Measurements from ENCODE around the gene ZC3H12A. TPM values are rescaled to one million over a fixed set of nuclear protein-coding genes. Genes with fewer than 3 reads are reported as not detected.
"Not testable (repeated sequence)": the region's sequence is repeated elsewhere in the genome, so short reads cannot be mapped to it uniquely, and the experiment has no call there.

ZC3H12A gene
- polyA plus RNA-seq, 2 of the 4 experiments (the other 2 are of a cell fraction): 16.3 to 23.1 TPM

DNA sequence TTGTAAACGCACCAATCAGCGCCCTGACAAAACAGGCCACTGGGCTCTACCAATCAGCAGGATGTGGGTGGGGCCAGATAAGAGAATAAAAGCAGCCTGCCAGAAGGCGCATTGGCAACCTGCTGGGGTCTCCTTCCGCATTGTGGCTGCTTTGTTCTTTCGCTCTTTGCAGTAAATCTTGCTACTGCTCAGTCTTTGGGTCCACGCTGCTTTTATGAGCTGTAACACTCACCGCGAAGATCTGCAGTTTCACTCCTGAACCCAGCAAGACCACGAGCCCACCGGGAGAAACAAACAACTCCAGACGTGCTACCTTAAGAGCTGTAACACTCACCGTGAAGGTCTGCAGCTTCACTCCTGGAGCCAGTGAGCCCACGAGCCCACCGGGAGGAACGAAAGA lies 44.5 kb downstream of the ZC3H12A start:
- H3K4me3 ChIP-seq; FAIRE-seq; DNase-seq (ENCODE audit: low read depth in 1 of 2, low spot score in 1 of 2); H3K4me1 ChIP-seq; H3K4me2 ChIP-seq; H3K27ac ChIP-seq; ATAC-seq; H3K9me3 ChIP-seq; POLR2A ChIA-PET: not testable (repeated sequence)
- WGBS (ENCODE audit: missing lambda C conversion rate): 92% methylated on average over 15 of the region's 15 CpGs
- CTCF ChIA-PET: interaction anchor here (0.8 to 1.4 kb wide), 2 partner anchors 31 to 1300 kb away, joined by 3 read pairs; no protein-coding TSS in a partner anchor

DNA sequence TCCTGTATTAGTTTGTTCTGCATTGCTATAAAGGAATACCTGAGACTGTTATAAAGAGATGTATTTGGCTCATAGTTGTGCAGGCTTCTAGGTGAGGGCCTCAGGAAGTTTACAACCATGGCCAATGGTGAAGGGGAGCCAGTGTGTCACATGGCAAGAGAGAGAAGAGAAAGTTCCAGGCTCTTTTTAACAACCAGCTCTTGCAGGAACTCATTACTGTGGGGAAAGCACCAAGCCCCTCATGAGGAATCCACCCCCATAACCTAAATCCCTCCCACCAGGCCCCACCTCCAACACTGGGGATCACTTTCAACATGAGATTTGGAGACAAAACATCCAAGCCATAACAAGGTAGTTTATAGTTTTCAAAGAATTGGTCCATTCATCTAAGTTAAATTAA lies 45.2 kb downstream of the ZC3H12A start:
- TF ChIP-seq HOXB5 (CRISPR knock-in tag; IDR thresholded peaks at IDR 0.05): no peak
- TF ChIP-seq PHF8 (IDR thresholded peaks at IDR 0.05; ENCODE audit: borderline replicate concordance, low read depth): no peak
- TF ChIP-seq, protein P1, sequence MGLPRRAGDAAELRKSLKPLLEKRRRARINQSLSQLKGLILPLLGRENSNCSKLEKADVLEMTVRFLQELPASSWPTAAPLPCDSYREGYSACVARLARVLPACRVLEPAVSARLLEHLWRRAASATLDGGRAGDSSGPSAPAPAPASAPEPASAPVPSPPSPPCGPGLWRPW (IDR thresholded peaks at IDR 0.05): no peak
- no peak for TF ChIP-seq RNF2 (IDR thresholded peaks at IDR 0.05; ENCODE audit: borderline replicate concordance, low read depth)
- no peak for TF ChIP-seq BHLHE40 (IDR thresholded peaks at IDR 0.05; ENCODE audit: low read depth, low read length)
- TF ChIP-seq HOXB13 (CRISPR knock-in tag; IDR thresholded peaks at IDR 0.05; ENCODE audit: low read depth): no peak
- TF ChIP-seq, protein P2, sequence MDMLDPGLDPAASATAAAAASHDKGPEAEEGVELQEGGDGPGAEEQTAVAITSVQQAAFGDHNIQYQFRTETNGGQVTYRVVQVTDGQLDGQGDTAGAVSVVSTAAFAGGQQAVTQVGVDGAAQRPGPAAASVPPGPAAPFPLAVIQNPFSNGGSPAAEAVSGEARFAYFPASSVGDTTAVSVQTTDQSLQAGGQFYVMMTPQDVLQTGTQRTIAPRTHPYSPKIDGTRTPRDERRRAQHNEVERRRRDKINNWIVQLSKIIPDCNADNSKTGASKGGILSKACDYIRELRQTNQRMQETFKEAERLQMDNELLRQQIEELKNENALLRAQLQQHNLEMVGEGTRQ (IDR thresholded peaks at IDR 0.05): no peak
- no peak for TF ChIP-seq NPAS2 (CRISPR knock-in tag; IDR thresholded peaks at IDR 0.05; ENCODE audit: borderline replicate concordance)
- TF ChIP-seq MAFK (IDR thresholded peaks at IDR 0.05; ENCODE audit: partially characterized antibody): no peak
- TF ChIP-seq, protein P3, sequence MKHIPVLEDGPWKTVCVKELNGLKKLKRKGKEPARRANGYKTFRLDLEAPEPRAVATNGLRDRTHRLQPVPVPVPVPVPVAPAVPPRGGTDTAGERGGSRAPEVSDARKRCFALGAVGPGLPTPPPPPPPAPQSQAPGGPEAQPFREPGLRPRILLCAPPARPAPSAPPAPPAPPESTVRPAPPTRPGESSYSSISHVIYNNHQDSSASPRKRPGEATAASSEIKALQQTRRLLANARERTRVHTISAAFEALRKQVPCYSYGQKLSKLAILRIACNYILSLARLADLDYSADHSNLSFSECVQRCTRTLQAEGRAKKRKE (CRISPR knock-in tag; IDR thresholded peaks at IDR 0.05; ENCODE audit: low read depth): no peak
- TF ChIP-seq KDM5A (IDR thresholded peaks at IDR 0.05): no peak
- TF ChIP-seq GATA3 (IDR thresholded peaks at IDR 0.05; ENCODE audit: borderline replicate concordance): no peak
- CTCF ChIA-PET: interaction anchor here (0.8 to 2.0 kb wide), 3 partner anchors 11 to 1299 kb away, joined by 3 to 4 read pairs (median 3); no protein-coding TSS in a partner anchor
- POLR2A ChIA-PET: no interaction called here
- Histone ChIP-seq H3K4me3 (no peak overlapping the region), H3K27ac (no peak overlapping the region), H3K4me1 (no peaks in the 10 kb centered on the region), H3K4me2 (no peak overlapping the region), H3K9me3 (no peaks in the 10 kb centered on the region)
- FAIRE-seq (no peak), ATAC-seq (no peak), DNase-seq (ENCODE audit: low read depth in 1 of 2, low spot score in 1 of 2) (no peak)

DNA sequence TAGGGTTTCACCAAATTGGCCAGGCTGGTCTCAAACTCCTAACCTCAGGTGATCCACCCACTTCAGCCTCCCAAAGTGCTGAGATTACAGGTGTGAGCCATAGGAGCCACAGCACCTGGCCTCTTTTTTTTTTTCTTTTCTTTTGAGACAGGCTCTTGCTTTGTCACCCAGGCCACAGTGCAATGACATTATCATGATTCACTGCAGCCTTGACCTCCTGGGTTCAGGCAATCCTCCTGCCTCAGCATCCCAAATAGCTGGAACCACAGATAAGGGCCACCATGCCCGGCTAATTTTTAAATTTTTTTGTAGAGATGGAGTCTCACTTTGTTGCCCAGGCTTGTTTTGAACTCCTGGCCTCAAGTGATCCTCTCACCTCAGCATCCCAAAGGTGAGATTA lies 55.5 kb downstream of the ZC3H12A start:
- 82% methylated on average over 1 of the region's 1 CpG for WGBS (ENCODE audit: missing lambda C conversion rate)
- H3K4me1 ChIP-seq: peaks cover 15% of the 10 kb centered on the region

DNA sequence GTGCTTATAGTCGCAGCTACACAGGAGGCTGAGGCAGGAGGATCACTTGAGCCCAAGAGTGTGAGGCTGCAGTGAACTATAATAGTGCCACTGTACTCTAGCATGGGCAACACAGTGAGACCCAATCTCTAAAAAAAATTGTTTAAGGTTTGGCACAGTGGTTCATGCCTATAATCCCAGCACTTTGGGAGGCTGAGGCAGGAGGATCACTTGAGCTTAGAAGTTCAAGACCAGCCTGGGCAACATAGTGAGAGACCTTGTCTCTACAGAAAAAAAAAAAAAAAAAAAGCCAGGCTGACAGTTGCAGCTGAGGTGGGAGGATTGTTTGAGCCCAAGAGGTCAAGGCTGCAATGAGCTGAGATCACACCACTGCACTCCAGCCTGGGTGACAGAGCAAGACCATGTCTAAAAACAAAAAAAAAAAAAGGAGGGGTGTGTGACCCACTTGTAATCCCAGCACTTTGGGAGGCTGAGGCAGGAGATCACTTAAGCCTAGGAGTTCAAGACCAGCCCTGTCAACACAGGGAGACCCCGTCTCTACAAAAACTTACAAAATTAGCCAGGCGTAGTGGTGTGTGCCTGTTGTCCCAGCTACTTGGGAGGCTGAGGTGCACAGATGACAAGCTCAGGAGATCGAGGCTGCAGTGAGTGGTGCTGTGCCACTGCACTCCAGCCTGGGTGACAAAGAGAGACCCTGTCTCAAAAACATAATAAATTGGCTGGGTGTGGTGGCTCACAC lies 58.2 kb downstream of the ZC3H12A start:
- H3K9me3 ChIP-seq; DNase-seq (ENCODE audit: low read depth in 1 of 2, low spot score in 1 of 2); ATAC-seq; FAIRE-seq; H3K4me2 ChIP-seq; H3K4me3 ChIP-seq; POLR2A ChIA-PET: not testable (repeated sequence)
- CTCF ChIA-PET: interaction anchor here (0.6 to 2.6 kb wide), 4 partner anchors 18 to 1315 kb away, joined by 3 to 12 read pairs (median 4); partner anchors contain the start of gene MEAF6
- WGBS (ENCODE audit: missing lambda C conversion rate): 93% methylated on average over 4 of the region's 4 CpGs
- peak overlapping the region; percentile 49 to 74; a peak in 2 of 6 replicates for H3K27ac ChIP-seq
- peaks cover 35% of the 10 kb centered on the region for H3K4me1 ChIP-seq

More for the DNA sequence above, 55.5 kb downstream of the ZC3H12A start:
- FAIRE-seq; H3K9me3 ChIP-seq; CTCF ChIA-PET; POLR2A ChIA-PET; H3K27ac ChIP-seq; DNase-seq (ENCODE audit: low read depth in 1 of 2, low spot score in 1 of 2); H3K4me2 ChIP-seq; H3K4me3 ChIP-seq; ATAC-seq: not testable (repeated sequence)
